ENCODE data around the gene IDH2. TPM values are rescaled to one million over a fixed set of nuclear protein-coding genes. Genes with fewer than 3 reads are reported as not detected.

Gene IDH2
- total RNA-seq, 2 experiments from 2014 or later: 332 to 349 TPM

Other genes starting within 250 kb of the IDH2 start
- gene AP3S2, start 208.5 kb downstream of the IDH2 start, total RNA-seq: 10 to 100 TPM; 25.3 to 28.1 TPM
- not detected for gene ARPIN, start 189.5 kb downstream of the IDH2 start, total RNA-seq
- 10 to 100 TPM; 24.4 to 26.6 TPM for gene ZNF710, start 101.1 kb downstream of the IDH2 start, total RNA-seq
- 10 to 100 TPM; 23.4 to 26.7 TPM for gene SEMA4B, start 98.9 kb upstream of the IDH2 start, total RNA-seq
- gene CIB1, start 131.5 kb upstream of the IDH2 start, total RNA-seq: 10 to 100 TPM; 75.4 to 83.5 TPM
- gene GDPGP1, start 131.7 kb upstream of the IDH2 start, total RNA-seq: 1 to 10 TPM; 9.8 to 10.0 TPM
- gene TTLL13, start 147.1 kb upstream of the IDH2 start, total RNA-seq: under 1 TPM; 0.45 to 0.87 TPM
- gene NGRN, start 163.2 kb upstream of the IDH2 start, total RNA-seq: 10 to 100 TPM; 28.5 to 30.0 TPM
- gene ZNF774, start 249.8 kb upstream of the IDH2 start, total RNA-seq: 1 to 10 TPM; 1.1 to 2.1 TPM

All from activated CD4-positive, alpha-beta T cell treated with anti-CD3 and anti-CD28 coated beads, Interleukin-2, amount 10 ng/mL, durations not matched to agents 7 days and 5 days (primary cell).